Measurements from ENCODE around the gene NOTCH1.

DNA sequence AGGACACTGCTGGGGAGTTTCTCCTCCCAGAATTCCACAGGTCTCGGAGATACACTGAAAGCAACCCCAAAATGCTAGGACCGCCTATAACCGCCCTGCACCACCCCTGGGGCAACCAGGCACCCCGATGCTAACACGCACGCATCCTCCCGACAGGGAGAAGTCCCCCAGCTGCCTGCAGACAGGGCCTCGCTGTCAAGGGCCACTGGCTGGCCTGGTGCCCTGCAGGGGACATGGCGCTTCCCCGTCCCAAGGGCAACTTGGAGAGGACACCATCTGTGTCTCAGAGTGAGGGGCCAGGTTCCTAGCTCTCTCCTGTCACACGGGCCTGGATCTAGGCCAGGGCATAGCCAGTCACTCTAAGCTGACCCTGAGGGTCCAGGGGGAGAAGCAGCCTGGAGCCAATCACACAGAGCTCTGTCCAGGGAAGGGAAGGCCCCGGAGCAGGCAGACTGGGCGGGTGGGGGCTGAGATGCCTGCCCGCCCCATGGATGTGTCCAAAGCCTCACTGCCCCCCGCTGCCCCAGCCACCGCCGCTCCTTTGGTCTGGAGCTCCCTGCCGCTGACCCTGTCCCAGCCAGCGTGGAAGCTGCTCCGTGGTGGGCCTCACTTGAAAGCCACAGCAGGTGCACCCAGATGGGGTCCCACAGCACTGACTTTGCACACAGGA is 9.7 kb downstream of the NOTCH1 start:
- TF ChIP-seq CTCF (IDR thresholded peaks at IDR 0.05) (no peak), POLR2A (IDR thresholded peaks at IDR 0.05; ENCODE audit: low read depth) (no peak), POLR2AphosphoS5 (IDR thresholded peaks at IDR 0.05) (no peak), EP300 (IDR thresholded peaks at IDR 0.05) (no peak)
